K562 (cell line): ENCODE measurements around the gene SPATA32. TPM values are rescaled to one million over a fixed set of nuclear protein-coding genes. Genes with fewer than 3 reads are reported as not detected.

Experiments used
- CBX3 ChIP-seq, 2 experiments: IDR thresholded peaks; 1 replicate in 1 of 2; 2 replicates in 1 of 2; pipeline ENCODE4 v1.6.1; 2012; ENCODE audit warnings: inconsistent platforms in 2 of 2, low read length in 2 of 2, borderline replicate concordance in 1 of 2, control low read depth in 1 of 2
- CREB1 ChIP-seq, 2 experiments: sonication (generic) in 1 of 2; formaldehyde crosslinking in 1 of 2; IDR thresholded peaks; 2 replicates each; pipeline versions ENCODE4 v1.6.1 to v1.8.0; 2012 to 2022; ENCODE audit warnings: inconsistent platforms in 1 of 2, mild to moderate bottlenecking in 1 of 2, missing genetic modification reagents in 1 of 2, moderate library complexity in 1 of 2
- CTBP1 ChIP-seq: fragments of 450-650 bp; IDR thresholded peaks from 2 replicates; pipeline ENCODE4 v1.6.1; 2016; ENCODE audit warnings: borderline replicate concordance
- E2F1 ChIP-seq: sonication (generic); formaldehyde crosslinking; IDR thresholded peaks from 2 replicates; pipeline ENCODE4 v1.8.1; 2023; ENCODE audit warnings: mild to moderate bottlenecking, missing genetic modification reagents, moderate library complexity
- ELF2 ChIP-seq: fragments of 250-450 bp; sonication (Bioruptor Pico); IDR thresholded peaks from 2 replicates; pipeline ENCODE4 v1.5.0; 2021; ENCODE audit warnings: mild to moderate bottlenecking
- FOSL1 ChIP-seq: fragments of 200-800 bp; sonication (Bioruptor generic); conservative IDR thresholded peaks from 2 replicates; pipeline ENCODE4 v1.6.1; 2016; ENCODE audit warnings: missing genetic modification characterization, missing compliant biosample characterization
- HES1 ChIP-seq: fragments of 450-650 bp; IDR thresholded peaks from 2 replicates; pipeline ENCODE4 v1.6.1; 2016; ENCODE audit warnings: low read depth, mild to moderate bottlenecking, moderate library complexity
- KDM2B ChIP-seq: fragments of 250-450 bp; sonication (Bioruptor Pico); IDR thresholded peaks from 2 replicates; pipeline ENCODE4 v1.8.0; 2021; ENCODE audit warnings: mild to moderate bottlenecking, moderate library complexity
- NEUROD1 ChIP-seq: fragments of 150-350 bp; IDR thresholded peaks from 2 replicates; pipeline ENCODE4 v1.6.1; 2014; ENCODE audit warnings: borderline replicate concordance, low read length, low read depth; ENCODE audit not compliant: partially characterized antibody
- RBM14 ChIP-seq: fragments of 200-400 bp; formaldehyde crosslinking; IDR thresholded peaks from 2 replicates; pipeline ENCODE4 v1.6.1; 2018; ENCODE audit warnings: low read depth, mild to moderate bottlenecking, low read length, moderate library complexity, borderline replicate concordance; ENCODE audit not compliant: insufficient read depth
- SAP30 ChIP-seq: fragments of 200-600 bp; sonication (generic); IDR thresholded peaks from 2 replicates; pipeline ENCODE4 v1.6.1; 2012; ENCODE audit warnings: borderline replicate concordance, low read depth, mild to moderate bottlenecking, moderate library complexity, low read length, control low read depth, inconsistent platforms; ENCODE audit not compliant: insufficient read depth, poor library complexity, severe bottlenecking
- SIN3A ChIP-seq, 2 experiments: fragments of 150-350 bp in 1 of 2; IDR thresholded peaks; 2 replicates each; pipeline ENCODE4 v1.6.1; 2011 to 2016; ENCODE audit warnings: borderline replicate concordance in 2 of 2, low read depth in 2 of 2, low read length in 2 of 2, mild to moderate bottlenecking in 2 of 2, moderate library complexity in 2 of 2; ENCODE audit not compliant: control insufficient read depth in 1 of 2
- SIN3B ChIP-seq: fragments of 450-650 bp; IDR thresholded peaks from 2 replicates; pipeline ENCODE4 v1.6.1; 2017; ENCODE audit warnings: low read depth, mild to moderate bottlenecking, moderate library complexity
- TBL1XR1 ChIP-seq, 2 experiments: IDR thresholded peaks; 2 replicates each; pipeline ENCODE4 v1.6.1; 2012; ENCODE audit warnings: improper control_type of control experiment in 2 of 2, low read length in 2 of 2, mild to moderate bottlenecking in 1 of 2
- TSHZ1 ChIP-seq: fragments of 250-450 bp; sonication (Bioruptor Pico); IDR thresholded peaks from 2 replicates; pipeline ENCODE4 v1.4.0; 2020; ENCODE audit warnings: mild to moderate bottlenecking, moderate library complexity
- ZBTB1 ChIP-seq: sonication (generic); formaldehyde crosslinking; IDR thresholded peaks from 2 replicates; pipeline ENCODE4 v1.8.1; 2023; ENCODE audit warnings: missing genetic modification reagents, low read depth, mild to moderate bottlenecking, borderline replicate concordance
- ZFP30 ChIP-seq: fragments of 250-450 bp; sonication (Bioruptor Pico); IDR thresholded peaks from 2 replicates; pipeline ENCODE4 v1.8.0; 2022; ENCODE audit warnings: moderate library complexity, mild to moderate bottlenecking, inconsistent platforms, borderline replicate concordance
- ZFX ChIP-seq: sonication (generic); formaldehyde crosslinking; IDR thresholded peaks from 2 replicates; pipeline ENCODE4 v1.8.0; 2022; ENCODE audit warnings: mild to moderate bottlenecking, missing genetic modification reagents, moderate library complexity
- ZNF583 ChIP-seq: fragments of 250-450 bp; sonication (Bioruptor Pico); IDR thresholded peaks from 2 replicates; pipeline ENCODE4 v1.4.0; 2020
- ZNF584 ChIP-seq: fragments of 200-800 bp; sonication (Bioruptor generic); IDR thresholded peaks from 2 replicates; pipeline ENCODE4 v1.6.1; 2016; ENCODE audit warnings: low read depth, mild to moderate bottlenecking, missing genetic modification characterization, missing compliant biosample characterization
- ZNF76 ChIP-seq: fragments of 250-450 bp; sonication (Bioruptor Pico); IDR thresholded peaks from 2 replicates; pipeline ENCODE4 v1.4.0; 2020; ENCODE audit warnings: mild to moderate bottlenecking, moderate library complexity, borderline replicate concordance
- polyA plus RNA-seq, 8 experiments: library from polyadenylated mRNA; depleted of rRNA in 4 of 8; stranded (reverse) in 5 of 8; unstranded in 3 of 8; fragments of >200 nt; fragmentation: Nextera tagmentation in 2 of 8; fragmentation: Illumina TruSeq in 1 of 8; extraction: Ambion mirVana in 2 of 8; extraction: Trizol in 1 of 8; gene quantifications; 2 replicates each; pipeline versions ENCODE4 v1.2.1 to v1.2.3, GENCODE V29; 2011 to 2014; ENCODE audit warnings: inconsistent platforms in 1 of 8, missing spikeins in 1 of 8
- total RNA-seq, 7 experiments: library from RNA; depleted of rRNA in 6 of 7; stranded (reverse); fragments of >200 nt in 6 of 7; fragmentation: Illumina TruSeq in 2 of 7; extraction: Trizol in 2 of 7; gene quantifications; 2 replicates each; pipeline versions ENCODE4 v1.2.1 to v1.2.3, GENCODE V29; 2011 to 2021; ENCODE audit warnings: low replicate concordance in 1 of 7

The SPATA32 gene
- total and polyA plus RNA-seq, 9 of the 15 experiments (the other 6 are each of a cell fraction or from before 2014, with no cell fraction given) = 0.03 to 0.06 TPM; not detected in 7

- TF ChIP-seq TSHZ1 (CRISPR knock-in tag) (no peak), ZNF583 (no peak), CREB1 (IDR thresholded peaks at IDR 0.05) (peak; percentile 90), CREB1 (CRISPR knock-in tag; IDR thresholded peaks at IDR 0.05) (peak; percentile 84), ELF2 (no peak), TBL1XR1 (IDR thresholded peaks at IDR 0.05; ENCODE audit: low read length in 2 of 2) (peak in 1 of 2 experiments; percentile 55; a peak in 1 of 4 replicates), FOSL1 (peak; percentile 79), E2F1 (CRISPR knock-in tag) (no peak), NEUROD1 (peak; percentile 58), ZNF584 (CRISPR knock-in tag) (no peak; the same call in 1 of the 2 replicates), CTBP1 (peak; percentile 82), SIN3A (IDR thresholded peaks at IDR 0.05; ENCODE audit: borderline replicate concordance in 2 of 2, control insufficient read depth in 1 of 2, low read depth in 2 of 2, low read length in 2 of 2) (peak; percentile 86 to 91; a peak in 3 of 4 replicates), SAP30 (peak; percentile 60), CBX3 (IDR thresholded peaks at IDR 0.05; ENCODE audit: borderline replicate concordance in 1 of 2, low read length in 2 of 2) (0 out of 3 replicates have a peak, but pooled peaks of 1 of the 2 experiments have one; percentile 35), SIN3B (no peak), ZFP30 (CRISPR knock-in tag) (no peak), HES1 (peak; percentile 18; the same call in 1 of the 2 replicates), ZFX (peak; percentile 85), RBM14 (no peak), KDM2B (CRISPR knock-in tag) (no peak), ZBTB1 (CRISPR knock-in tag) (0 out of 2 replicates have a peak, but pooled peaks have one; percentile 48), ZNF76 (CRISPR knock-in tag) (no peak)
Observed at GRCh38 chr17:45228763-45229539, 32.9 kb downstream of the SPATA32 start (continued).
